BLaER1 (cell line): ENCODE results near the gene IGLL1.

Experiments
- H3K27ac ChIP-seq: shearing (Covaris generic); formaldehyde crosslinking; 2 replicates; pipeline ENCODE4 v1.8.1; 2022
- H3K27me3 ChIP-seq: shearing (Covaris generic); formaldehyde crosslinking; 2 replicates; pipeline ENCODE4 v1.8.1; 2022
- H3K36me3 ChIP-seq: shearing (Covaris generic); formaldehyde crosslinking; 2 replicates; pipeline ENCODE4 v1.8.1; 2022
- H3K4me1 ChIP-seq: shearing (Covaris generic); formaldehyde crosslinking; 2 replicates; pipeline ENCODE4 v1.8.1; 2022
- H3K4me2 ChIP-seq: shearing (Covaris generic); formaldehyde crosslinking; 2 replicates; pipeline ENCODE4 v1.8.1; 2022
- H3K4me3 ChIP-seq: shearing (Covaris generic); formaldehyde crosslinking; 2 replicates; pipeline ENCODE4 v1.8.1; 2022
- H3K9ac ChIP-seq: shearing (Covaris generic); formaldehyde crosslinking; 2 replicates; pipeline ENCODE4 v1.8.1; 2022
- H3K9me3 ChIP-seq: shearing (Covaris generic); formaldehyde crosslinking; 2 replicates; pipeline ENCODE4 v1.8.1; 2022
- H4K20me1 ChIP-seq: shearing (Covaris generic); formaldehyde crosslinking; 2 replicates; pipeline ENCODE4 v1.8.1; 2022
- Cebpa-rat ChIP-seq: shearing (Covaris generic); IDR thresholded peaks from 2 replicates; pipeline ENCODE4 v1.8.1; 2022

Gene IGLL1

DNA sequence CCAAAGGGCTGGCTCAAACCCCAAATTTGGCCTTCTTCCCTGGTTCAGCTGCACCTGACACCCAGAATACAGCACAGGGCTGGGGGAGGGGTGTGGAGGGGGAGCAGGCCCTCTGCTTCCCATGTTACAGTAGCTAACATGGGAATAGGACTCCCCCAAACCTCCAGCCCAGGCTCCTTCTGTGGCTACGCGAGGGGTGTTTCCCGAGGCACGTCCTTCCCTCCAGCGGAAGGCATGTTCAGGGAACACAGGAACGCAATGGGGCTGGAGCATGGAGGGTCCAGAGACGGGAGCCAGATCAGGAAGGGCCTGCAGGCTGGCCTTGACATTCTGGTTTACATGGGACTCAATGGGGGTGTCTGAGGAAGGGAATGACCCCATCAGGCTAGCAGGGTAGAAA lies 11.8 kb upstream of the IGLL1 start:
- H3K36me3 ChIP-seq: no peaks in the 10 kb centered on the region
- H3K27me3 ChIP-seq: no peaks in the 10 kb centered on the region
- H3K9ac ChIP-seq: peak overlapping the region; percentile 56
- peak overlapping the region; percentile 100 for H3K4me2 ChIP-seq
- 0 out of 2 replicates have a peak, but pooled peaks have one; percentile 1 for TF ChIP-seq Cebpa-rat
- peaks cover 4% of the 10 kb centered on the region; the same call in 1 of the 2 replicates for H3K9me3 ChIP-seq
- H3K4me1 ChIP-seq: peaks cover 83% of the 10 kb centered on the region
- no peak overlapping the region for H3K4me3 ChIP-seq
- peak overlapping the region; percentile 100 for H3K27ac ChIP-seq
- H4K20me1 ChIP-seq: no peaks in the 10 kb centered on the region

- TF ChIP-seq Cebpa-rat: peak; percentile 84
- H3K9ac ChIP-seq: peak overlapping the region; percentile 56
- H3K4me2 ChIP-seq: peak overlapping the region; percentile 100
- no peaks in the 10 kb centered on the region for H3K27me3 ChIP-seq
- H4K20me1 ChIP-seq: no peaks in the 10 kb centered on the region
- H3K4me3 ChIP-seq: no peak overlapping the region
- no peaks in the 10 kb centered on the region for H3K36me3 ChIP-seq
- H3K4me1 ChIP-seq: peaks cover 87% of the 10 kb centered on the region
- H3K9me3 ChIP-seq: peaks cover 4% of the 10 kb centered on the region; the same call in 1 of the 2 replicates
- peak overlapping the region; percentile 100 for H3K27ac ChIP-seq
Observed at GRCh38 chr22:23591201-23591791, 11.2 kb upstream of the IGLL1 start.

DNA sequence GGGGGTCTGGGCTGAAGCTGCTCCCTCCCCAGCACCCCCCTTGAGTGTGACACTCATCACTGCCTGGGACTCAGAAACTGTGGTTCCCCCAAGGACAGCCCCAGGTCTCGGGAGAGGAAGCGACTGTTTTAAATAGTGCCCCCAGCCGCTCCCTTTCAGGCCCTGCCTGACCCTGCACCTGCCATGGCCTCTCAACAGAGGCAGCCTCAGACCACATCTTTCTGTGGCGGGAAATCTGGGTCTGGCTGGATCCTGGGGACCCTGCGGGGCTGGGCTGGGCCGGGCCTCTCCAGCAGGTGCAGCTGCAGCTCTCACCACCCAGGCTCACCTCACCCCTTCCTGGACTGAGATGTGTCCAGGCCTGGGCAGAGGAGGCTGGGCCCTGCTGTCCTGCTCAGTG lies 3.7 kb upstream of the IGLL1 start:
- H3K27me3 ChIP-seq: no peaks in the 10 kb centered on the region

DNA sequence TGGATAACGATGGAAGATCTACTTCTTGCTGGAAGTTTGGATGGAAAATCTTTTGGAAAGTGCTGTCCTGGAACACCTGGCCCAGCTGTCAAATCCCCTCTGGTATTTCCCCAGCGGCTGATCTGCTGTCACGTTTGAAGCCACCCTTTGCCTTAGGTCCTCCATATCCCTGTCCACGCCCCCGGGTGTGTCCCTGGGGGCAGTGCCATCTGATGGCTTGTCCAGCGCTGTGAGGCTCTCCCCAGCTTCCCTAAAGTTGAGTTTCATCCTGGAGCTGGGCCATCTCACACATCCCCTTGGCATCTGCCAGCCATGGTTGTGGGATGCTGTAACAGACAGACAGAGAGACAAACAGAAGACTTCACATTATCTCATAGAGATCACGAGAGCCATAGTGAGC lies 3.1 kb upstream of the IGLL1 start:
- peaks cover 44% of the 10 kb centered on the region for H3K4me1 ChIP-seq
- H3K27ac ChIP-seq: peak overlapping the region; percentile 100
- H3K27me3 ChIP-seq: no peaks in the 10 kb centered on the region
- H3K4me2 ChIP-seq: peak overlapping the region; percentile 100
- H3K9ac ChIP-seq: peak overlapping the region; percentile 100
- no peak for TF ChIP-seq Cebpa-rat
- H3K36me3 ChIP-seq: peaks cover 14% of the 10 kb centered on the region
- H3K4me3 ChIP-seq: peak overlapping the region; percentile 71
- H4K20me1 ChIP-seq: no peaks in the 10 kb centered on the region
- 0 out of 2 replicates have a peak, but pooled peaks cover 3% of the 10 kb centered on the region for H3K9me3 ChIP-seq

More for the DNA sequence above, 3.7 kb upstream of the IGLL1 start:
- peak overlapping the region; percentile 100 for H3K9ac ChIP-seq
- peak overlapping the region; percentile 100 for H3K27ac ChIP-seq
- H4K20me1 ChIP-seq: no peaks in the 10 kb centered on the region
- H3K4me3 ChIP-seq: peak overlapping the region; percentile 71
- H3K4me1 ChIP-seq: peaks cover 51% of the 10 kb centered on the region
- H3K9me3 ChIP-seq: 0 out of 2 replicates have a peak, but pooled peaks cover 3% of the 10 kb centered on the region
- no peak for TF ChIP-seq Cebpa-rat
- H3K4me2 ChIP-seq: peak overlapping the region; percentile 100
- H3K36me3 ChIP-seq: peaks cover 7% of the 10 kb centered on the region

- H3K4me1 ChIP-seq: peaks cover 25% of the 10 kb centered on the region
- peak overlapping the region; percentile 100 for H3K9ac ChIP-seq
- H3K27me3 ChIP-seq: no peaks in the 10 kb centered on the region
- no peaks in the 10 kb centered on the region for H4K20me1 ChIP-seq
- peak overlapping the region; percentile 100 for H3K4me2 ChIP-seq
- 0 out of 2 replicates have a peak, but pooled peaks cover 3% of the 10 kb centered on the region for H3K9me3 ChIP-seq
- H3K4me3 ChIP-seq: peak overlapping the region; percentile 71
- H3K36me3 ChIP-seq: peaks cover 32% of the 10 kb centered on the region
- TF ChIP-seq Cebpa-rat: no peak
- peak overlapping the region; percentile 100 for H3K27ac ChIP-seq
Observed at GRCh38 chr22:23581260-23581650, 1.2 kb upstream of the IGLL1 start.

- H3K27me3 ChIP-seq: no peaks in the 10 kb centered on the region
- H4K20me1 ChIP-seq: no peaks in the 10 kb centered on the region
- H3K4me2 ChIP-seq: peak overlapping the region; percentile 100
- H3K4me3 ChIP-seq: peak overlapping the region; percentile 71
- H3K27ac ChIP-seq: peak overlapping the region; percentile 100
- H3K9ac ChIP-seq: peak overlapping the region; percentile 100
- peaks cover 38% of the 10 kb centered on the region for H3K36me3 ChIP-seq
- H3K4me1 ChIP-seq: peaks cover 23% of the 10 kb centered on the region
- H3K9me3 ChIP-seq: no peaks in the 10 kb centered on the region
- TF ChIP-seq Cebpa-rat: no peak
Observed at GRCh38 chr22:23580576-23581259, 628 bp upstream of the IGLL1 start.

DNA sequence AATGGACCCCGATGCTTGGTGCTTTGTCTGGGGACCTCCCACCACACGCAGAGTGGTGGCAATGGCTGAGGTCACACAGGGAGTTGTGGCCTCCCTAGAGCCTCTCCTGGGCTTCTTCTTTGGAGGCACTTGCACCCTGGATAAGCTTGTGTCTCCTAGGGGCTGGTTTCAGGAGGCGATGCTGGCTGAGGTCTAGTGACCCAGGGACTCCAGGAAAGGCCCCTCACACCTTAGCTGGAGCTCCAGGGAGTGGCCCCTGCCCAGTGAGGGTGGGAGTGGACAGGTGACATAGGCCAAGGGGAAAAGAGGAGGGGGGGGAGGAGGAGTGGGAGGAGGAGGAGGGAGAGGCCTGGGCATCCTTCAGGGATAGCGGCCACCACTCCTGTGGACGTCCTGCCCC lies 810 bp downstream of the IGLL1 start:
- Histone ChIP-seq H3K27ac (peak overlapping the region; percentile 100), H3K4me1 (peaks cover 20% of the 10 kb centered on the region), H3K4me3 (peak overlapping the region; percentile 71), H3K4me2 (peak overlapping the region; percentile 100), H3K9ac (peak overlapping the region; percentile 100), H3K36me3 (peaks cover 52% of the 10 kb centered on the region), H3K27me3 (no peaks in the 10 kb centered on the region), H4K20me1 (no peaks in the 10 kb centered on the region), H3K9me3 (no peaks in the 10 kb centered on the region)
- no peak for TF ChIP-seq Cebpa-rat

DNA sequence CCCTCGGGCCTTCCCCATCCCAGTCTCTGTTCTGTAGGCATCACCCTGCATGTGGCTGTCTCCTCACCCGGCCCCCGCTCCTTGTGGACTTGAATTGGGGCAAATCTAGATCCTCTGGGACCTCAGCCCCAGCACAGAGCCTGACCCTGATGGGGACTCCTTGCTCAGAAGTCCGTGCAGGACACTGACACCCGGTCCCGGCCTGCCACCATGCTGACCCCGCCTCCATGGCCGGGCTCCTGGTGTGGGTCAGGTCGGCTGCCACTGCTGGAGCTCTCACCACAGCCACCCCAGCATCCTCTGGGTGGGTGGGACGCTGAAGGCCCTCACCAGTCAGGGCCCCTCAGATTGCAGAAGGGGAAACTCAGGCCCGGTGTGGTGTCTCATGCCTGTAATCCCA lies 1.8 kb downstream of the IGLL1 start:
- H3K4me2 ChIP-seq: peak overlapping the region; percentile 100

DNA sequence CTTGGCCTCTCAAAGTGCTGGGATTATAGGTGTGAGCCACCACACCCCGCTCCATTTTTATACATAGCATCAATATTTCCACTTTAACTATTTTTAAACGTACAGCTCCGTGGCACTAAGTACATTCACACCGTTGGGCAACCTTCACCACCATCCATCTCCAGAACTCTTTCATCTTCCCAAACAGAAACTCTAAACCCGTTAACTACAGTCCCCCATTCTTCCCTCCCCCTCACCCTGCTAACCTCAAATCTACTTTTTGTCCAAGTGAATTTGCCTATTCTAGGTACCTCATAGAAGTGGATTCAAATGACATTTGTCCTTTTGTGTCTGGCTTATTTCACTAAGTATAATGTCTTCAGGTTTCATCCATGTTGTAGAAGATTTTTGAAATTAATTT lies 3.4 kb downstream of the IGLL1 start:
- H3K4me3 ChIP-seq: peak overlapping the region; percentile 71
- H3K27ac ChIP-seq: peak overlapping the region; percentile 100
- peaks cover 78% of the 10 kb centered on the region for H3K36me3 ChIP-seq
- peaks cover 41% of the 10 kb centered on the region for H3K4me1 ChIP-seq
- H3K27me3 ChIP-seq: no peaks in the 10 kb centered on the region
- no peaks in the 10 kb centered on the region for H4K20me1 ChIP-seq
- peak overlapping the region; percentile 100 for H3K4me2 ChIP-seq
- peak overlapping the region; percentile 100 for H3K9ac ChIP-seq
- no peak for TF ChIP-seq Cebpa-rat
- H3K9me3 ChIP-seq: no peaks in the 10 kb centered on the region

More for the DNA sequence above, 1.8 kb downstream of the IGLL1 start:
- Histone ChIP-seq H3K4me3 (peak overlapping the region; percentile 71), H3K9ac (peak overlapping the region; percentile 100), H4K20me1 (no peaks in the 10 kb centered on the region), H3K27ac (peak overlapping the region; percentile 100), H3K27me3 (no peaks in the 10 kb centered on the region), H3K9me3 (no peaks in the 10 kb centered on the region), H3K36me3 (peaks cover 62% of the 10 kb centered on the region), H3K4me1 (peaks cover 25% of the 10 kb centered on the region)
- TF ChIP-seq Cebpa-rat: no peak

- peaks cover 52% of the 10 kb centered on the region for H3K4me1 ChIP-seq
- peak overlapping the region; percentile 100 for H3K9ac ChIP-seq
- peak overlapping the region; percentile 100 for H3K4me2 ChIP-seq
- peak overlapping the region; percentile 100 for H3K27ac ChIP-seq
- peak overlapping the region; percentile 71 for H3K4me3 ChIP-seq
- H3K36me3 ChIP-seq: peaks cover 81% of the 10 kb centered on the region
- TF ChIP-seq Cebpa-rat: no peak
- H4K20me1 ChIP-seq: no peaks in the 10 kb centered on the region
- H3K9me3 ChIP-seq: no peaks in the 10 kb centered on the region
- H3K27me3 ChIP-seq: no peaks in the 10 kb centered on the region
Observed at GRCh38 chr22:23575601-23576000, 4.5 kb downstream of the IGLL1 start.
